CD14-positive monocyte (primary cell): ENCODE results near the gene HMCN2. TPM values are rescaled to one million over a fixed set of nuclear protein-coding genes. Genes with fewer than 3 reads are reported as not detected.
"Not testable (repeated sequence)": the region's sequence is repeated elsewhere in the genome, so short reads cannot be mapped to it uniquely, and the experiment has no call there.

Experiments used
- DNase-seq, 3 donors: peaks; one replicate each; pipeline ENCODE4 v3.0.0-alpha.2; 2011 to 2022
- H2AFZ ChIP-seq: 2 replicates; pipeline ENCODE4 v1.6.0; 2012; ENCODE audit warnings: mild to moderate bottlenecking, low read depth, low read length, inconsistent platforms; ENCODE audit not compliant: insufficient read depth, poor library complexity, severe bottlenecking
- H3K27ac ChIP-seq, 2 donors: 1 replicate in 1 of 2; 2 replicates in 1 of 2; pipeline ENCODE4 v1.5.1; 2012 to 2013; ENCODE audit warnings: low read length in 2 of 2, control low read depth in 1 of 2, inconsistent platforms in 1 of 2, low read depth in 1 of 2, mild to moderate bottlenecking in 1 of 2
- H3K27me3 ChIP-seq, 2 donors: one replicate each; pipeline versions ENCODE4 v1.6.0 to v1.6.1; 2011 to 2013; ENCODE audit warnings: low read length in 2 of 2; ENCODE audit not compliant: control insufficient read depth in 2 of 2, insufficient read depth in 2 of 2
- H3K36me3 ChIP-seq, 2 donors: replicated peaks in 1 of 2; 1 replicate in 1 of 2; 2 replicates in 1 of 2; pipeline versions ENCODE4 v1.5.1 to v1.6.1; 2012 to 2013; ENCODE audit warnings: low read length in 2 of 2, control low read depth in 1 of 2, inconsistent platforms in 1 of 2, mild to moderate bottlenecking in 1 of 2; ENCODE audit not compliant: insufficient read depth in 2 of 2, control insufficient read depth in 1 of 2
- H3K4me1 ChIP-seq, 2 donors: 1 replicate in 1 of 2; 2 replicates in 1 of 2; pipeline versions ENCODE4 v1.5.1 to v1.6.1; 2012 to 2013; ENCODE audit warnings: low read length in 2 of 2, control low read depth in 1 of 2, inconsistent platforms in 1 of 2, mild to moderate bottlenecking in 1 of 2, moderate library complexity in 1 of 2; ENCODE audit not compliant: insufficient read depth in 2 of 2, control insufficient read depth in 1 of 2
- H3K4me2 ChIP-seq: replicated peaks from 2 replicates; pipeline ENCODE3; 2012; ENCODE audit warnings: low read length, moderate library complexity, mild to moderate bottlenecking; ENCODE audit not compliant: poor library complexity, severe bottlenecking; ENCODE audit errors: extremely low read depth
- H3K4me3 ChIP-seq, 3 experiments: fragments of 200-600 bp in 1 of 3; sonication (generic) in 1 of 3; replicated peaks in 1 of 3; 1 replicate in 2 of 3; 2 replicates in 1 of 3; pipeline ENCODE4 v1.5.1; 2011 to 2013; ENCODE audit warnings: low read length in 3 of 3, mild to moderate bottlenecking in 3 of 3, control low read depth in 2 of 3, low read depth in 2 of 3, inconsistent platforms in 1 of 3, moderate library complexity in 1 of 3
- H3K79me2 ChIP-seq: 2 replicates; pipeline ENCODE4 v1.6.0; 2012; ENCODE audit warnings: mild to moderate bottlenecking, control low read depth, inconsistent platforms, low read length, moderate library complexity; ENCODE audit not compliant: insufficient read depth
- H3K9ac ChIP-seq: 2 replicates; pipeline ENCODE4 v1.6.0; 2017; ENCODE audit warnings: low read length, mild to moderate bottlenecking; ENCODE audit not compliant: insufficient read depth, poor library complexity, severe bottlenecking
- H3K9me3 ChIP-seq, 2 donors: replicated peaks in 1 of 2; 1 replicate in 1 of 2; 2 replicates in 1 of 2; pipeline versions ENCODE4 v1.5.1 to v1.6.1; 2012 to 2013; ENCODE audit warnings: low read length in 2 of 2, control low read depth in 1 of 2; ENCODE audit not compliant: control insufficient read depth in 1 of 2, insufficient read depth in 1 of 2
- H4K20me1 ChIP-seq: 2 replicates; pipeline ENCODE4 v1.6.0; 2012; ENCODE audit warnings: mild to moderate bottlenecking, low read length, control low read depth, moderate library complexity; ENCODE audit not compliant: insufficient read depth
- H3K27ac Mint-ChIP-seq, 7 donors: one replicate each; pipeline ENCODE4 v1.8.0; 2020; ENCODE audit warnings: mild to moderate bottlenecking in 7 of 7, mixed read lengths in 7 of 7, moderate library complexity in 6 of 7, inconsistent platforms in 2 of 7
- H3K27me3 Mint-ChIP-seq, 3 donors: one replicate each; pipeline ENCODE4 v1.8.0; 2021 to 2022; ENCODE audit warnings: low read depth in 3 of 3, mild to moderate bottlenecking in 3 of 3, mixed read lengths in 3 of 3, moderate library complexity in 3 of 3, inconsistent platforms in 1 of 3
- H3K36me3 Mint-ChIP-seq, 2 donors: one replicate each; pipeline ENCODE4 v1.8.0; 2020; ENCODE audit warnings: mixed read lengths in 2 of 2, inconsistent platforms in 1 of 2, mild to moderate bottlenecking in 1 of 2
- H3K4me1 Mint-ChIP-seq: one replicate; pipeline ENCODE4 v1.8.0; 2020; ENCODE audit warnings: mild to moderate bottlenecking, mixed read lengths
- H3K4me3 Mint-ChIP-seq, 2 donors: one replicate each; pipeline ENCODE4 v1.8.0; 2020; ENCODE audit warnings: mild to moderate bottlenecking in 2 of 2, mixed read lengths in 2 of 2, moderate library complexity in 1 of 2
- H3K9me3 Mint-ChIP-seq, 7 donors: one replicate each; pipeline ENCODE4 v1.8.0; 2020 to 2022; ENCODE audit warnings: mixed read lengths in 7 of 7, mild to moderate bottlenecking in 6 of 7, moderate library complexity in 6 of 7, inconsistent platforms in 2 of 7
- WGBS: methylation state at CpG from one replicate; pipeline ENCODE4 v1.1.5; 2013; ENCODE audit warnings: missing lambda C conversion rate; ENCODE audit not compliant: insufficient coverage; 5-methylcytosine and 5-hydroxymethylcytosine counted together
- intact Hi-C, 2 donors: fragments of 100-400 bp; cut with micrococcal nuclease; formaldehyde crosslinking; loops; one replicate each; pipeline versions ENCODE4 v1.15.0 to v1.15.1; 2023
- polyA plus RNA-seq, 3 donors: library from polyadenylated mRNA; depleted of rRNA in 1 of 3; unstranded in 2 of 3; stranded (reverse) in 1 of 3; fragments of 300-500 nt in 2 of 3; fragments of >200 nt in 1 of 3; fragmentation: Illumina TruSeq in 2 of 3; gene quantifications; 1 replicate in 2 of 3; 2 replicates in 1 of 3; pipeline ENCODE4 v1.2.3, GENCODE V29; 2012 to 2021
- TF ChIP-seq, protein P1 (sequence below): fragments of 200-600 bp; IDR thresholded peaks from one replicate; pipeline ENCODE4 v1.8.0; 2022; ENCODE audit warnings: antibody characterized with exemption, mild to moderate bottlenecking

HMCN2 gene
- polyA plus RNA-seq, 3 donors, result not detected

DNA sequence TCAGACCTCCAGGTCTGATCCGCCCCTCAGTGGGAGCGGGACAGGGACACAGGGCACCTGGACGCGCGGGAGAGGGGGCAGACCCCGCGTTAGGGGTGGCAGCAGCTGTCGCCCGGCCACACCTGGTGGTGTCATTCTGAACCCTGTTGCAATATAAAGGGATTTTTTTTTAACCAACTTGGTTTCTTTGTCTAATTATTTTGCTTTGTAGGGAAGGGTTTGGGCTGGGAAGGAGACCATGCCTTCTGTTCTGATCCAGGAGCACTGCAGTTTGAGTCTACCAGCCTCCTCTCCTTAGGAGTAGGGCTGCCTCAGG is 168.3 kb downstream of the HMCN2 start:
- no peaks in the 10 kb centered on the region for H3K79me2 ChIP-seq
- no peaks in the 10 kb centered on the region for H3K36me3 ChIP-seq
- peaks cover 11 to 29% of the 10 kb centered on the region in 2 donors for H3K9me3 ChIP-seq
- no peak overlapping the region for H3K27ac ChIP-seq
- Mint-ChIP-seq H3K36me3 (no peaks in the 10 kb centered on the region), H3K27ac (peak overlapping the region in 1 of 7 donors; percentile 48), H3K9me3 (peaks cover 13 to 35% (median 20%) of the 10 kb centered on the region in 7 donors), H3K4me1 (peaks cover 3% of the 10 kb centered on the region), H3K27me3 (peaks cover 37 to 60% (median 47%) of the 10 kb centered on the region in 3 donors), H3K4me3 (peak overlapping the region in 1 of 2 donors; percentile 77)
- H3K9ac ChIP-seq, result no peak overlapping the region
- H3K27me3 ChIP-seq, result peaks cover 6 to 29% of the 10 kb centered on the region in 2 donors
- no peaks in the 10 kb centered on the region for H4K20me1 ChIP-seq
- no peak overlapping the region for H2AFZ ChIP-seq
- H3K4me1 ChIP-seq, result peaks cover 0 to 7% of the 10 kb centered on the region in 2 donors
- WGBS, result 57% methylated on average over 9 of the region's 9 CpGs
- DNase-seq, result no peak
- TF ChIP-seq, protein P1, sequence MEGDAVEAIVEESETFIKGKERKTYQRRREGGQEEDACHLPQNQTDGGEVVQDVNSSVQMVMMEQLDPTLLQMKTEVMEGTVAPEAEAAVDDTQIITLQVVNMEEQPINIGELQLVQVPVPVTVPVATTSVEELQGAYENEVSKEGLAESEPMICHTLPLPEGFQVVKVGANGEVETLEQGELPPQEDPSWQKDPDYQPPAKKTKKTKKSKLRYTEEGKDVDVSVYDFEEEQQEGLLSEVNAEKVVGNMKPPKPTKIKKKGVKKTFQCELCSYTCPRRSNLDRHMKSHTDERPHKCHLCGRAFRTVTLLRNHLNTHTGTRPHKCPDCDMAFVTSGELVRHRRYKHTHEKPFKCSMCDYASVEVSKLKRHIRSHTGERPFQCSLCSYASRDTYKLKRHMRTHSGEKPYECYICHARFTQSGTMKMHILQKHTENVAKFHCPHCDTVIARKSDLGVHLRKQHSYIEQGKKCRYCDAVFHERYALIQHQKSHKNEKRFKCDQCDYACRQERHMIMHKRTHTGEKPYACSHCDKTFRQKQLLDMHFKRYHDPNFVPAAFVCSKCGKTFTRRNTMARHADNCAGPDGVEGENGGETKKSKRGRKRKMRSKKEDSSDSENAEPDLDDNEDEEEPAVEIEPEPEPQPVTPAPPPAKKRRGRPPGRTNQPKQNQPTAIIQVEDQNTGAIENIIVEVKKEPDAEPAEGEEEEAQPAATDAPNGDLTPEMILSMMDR, result no peak
- no peak overlapping the region for H3K4me2 ChIP-seq
- no peak overlapping the region for H3K4me3 ChIP-seq
- intact Hi-C loops, result no loop called here

DNA sequence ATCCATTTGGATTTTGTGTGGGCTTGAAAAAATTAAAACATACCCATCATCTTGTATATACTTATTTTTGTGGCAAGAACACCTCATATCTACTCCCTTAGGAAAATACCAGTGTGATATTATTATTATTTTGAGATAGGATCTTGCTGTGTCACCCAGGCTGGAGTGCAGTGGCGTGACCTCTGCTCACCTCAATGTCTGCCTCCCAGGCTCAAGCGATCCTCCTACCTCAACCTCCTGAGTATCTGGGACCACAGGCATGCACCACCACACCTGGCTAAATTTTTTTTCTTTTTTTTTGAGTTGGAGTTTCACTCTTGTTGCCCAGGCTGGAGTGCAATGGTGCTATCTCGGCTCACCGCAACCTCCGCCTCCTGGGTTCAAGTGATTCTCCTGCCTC is 169.1 kb downstream of the HMCN2 start:
- H3K4me3 ChIP-seq, H3K79me2 ChIP-seq, H2AFZ ChIP-seq, H4K20me1 ChIP-seq, H3K36me3 Mint-ChIP-seq, H3K27ac ChIP-seq, H3K4me2 ChIP-seq, H3K27ac Mint-ChIP-seq, H3K4me1 Mint-ChIP-seq, H3K36me3 ChIP-seq, H3K9ac ChIP-seq, intact Hi-C loops, H3K4me1 ChIP-seq, DNase-seq: not testable (repeated sequence)
- Mint-ChIP-seq H3K9me3 (peaks cover 13 to 35% (median 21%) of the 10 kb centered on the region in 7 donors), H3K27me3 (peaks cover 36 to 60% (median 49%) of the 10 kb centered on the region in 3 donors), H3K4me3 (peak overlapping the region in 1 of 2 donors; percentile 21)
- H3K27me3 ChIP-seq, result peaks cover 6 to 29% of the 10 kb centered on the region in 2 donors
- WGBS, result no CpG with 5 or more reads among the region's 5 CpGs
- peaks cover 11 to 22% of the 10 kb centered on the region in 2 donors for H3K9me3 ChIP-seq
